Transverse colon (tissue), 3 donors: Measurements from ENCODE around the gene TRPM3.

Source experiments
- EP300 ChIP-seq: sonication (generic); formaldehyde crosslinking; IDR thresholded peaks from one replicate; pipeline ENCODE4 v1.6.1; 2017; ENCODE audit warnings: antibody characterized with exemption, low read depth
- TF ChIP-seq, protein P1 (sequence below), 5 experiments: fragments of 200-600 bp in 3 of 5; fragments of 450-650 bp in 2 of 5; sonication (generic) in 3 of 5; IDR thresholded peaks; 1 replicate in 2 of 5; 2 replicates in 3 of 5; pipeline ENCODE4 v1.5.1; 2016 to 2017; ENCODE audit warnings: antibody characterized with exemption in 5 of 5, inconsistent platforms in 3 of 5, mild to moderate bottlenecking in 2 of 5, moderate library complexity in 1 of 5

DNA sequence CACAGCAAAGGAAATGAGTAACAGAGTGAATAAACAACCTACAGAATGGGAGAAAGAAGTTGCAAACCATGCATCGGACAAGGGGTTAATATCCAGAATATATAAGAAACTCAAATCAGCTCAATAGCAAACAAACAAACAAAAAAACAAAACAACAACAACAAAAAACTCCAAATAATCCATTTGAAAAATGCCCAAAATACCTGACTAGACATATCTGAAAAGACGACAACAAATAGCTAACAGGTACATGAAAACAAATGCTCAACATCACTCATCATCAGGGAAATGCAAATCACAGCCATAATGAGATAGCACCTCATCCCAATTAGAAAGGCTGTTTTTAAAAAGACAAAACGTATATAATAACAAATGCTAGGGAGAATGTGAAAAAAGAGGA, 111.2 kb downstream of the TRPM3 start:
- TF ChIP-seq, protein P1, sequence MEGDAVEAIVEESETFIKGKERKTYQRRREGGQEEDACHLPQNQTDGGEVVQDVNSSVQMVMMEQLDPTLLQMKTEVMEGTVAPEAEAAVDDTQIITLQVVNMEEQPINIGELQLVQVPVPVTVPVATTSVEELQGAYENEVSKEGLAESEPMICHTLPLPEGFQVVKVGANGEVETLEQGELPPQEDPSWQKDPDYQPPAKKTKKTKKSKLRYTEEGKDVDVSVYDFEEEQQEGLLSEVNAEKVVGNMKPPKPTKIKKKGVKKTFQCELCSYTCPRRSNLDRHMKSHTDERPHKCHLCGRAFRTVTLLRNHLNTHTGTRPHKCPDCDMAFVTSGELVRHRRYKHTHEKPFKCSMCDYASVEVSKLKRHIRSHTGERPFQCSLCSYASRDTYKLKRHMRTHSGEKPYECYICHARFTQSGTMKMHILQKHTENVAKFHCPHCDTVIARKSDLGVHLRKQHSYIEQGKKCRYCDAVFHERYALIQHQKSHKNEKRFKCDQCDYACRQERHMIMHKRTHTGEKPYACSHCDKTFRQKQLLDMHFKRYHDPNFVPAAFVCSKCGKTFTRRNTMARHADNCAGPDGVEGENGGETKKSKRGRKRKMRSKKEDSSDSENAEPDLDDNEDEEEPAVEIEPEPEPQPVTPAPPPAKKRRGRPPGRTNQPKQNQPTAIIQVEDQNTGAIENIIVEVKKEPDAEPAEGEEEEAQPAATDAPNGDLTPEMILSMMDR (IDR thresholded peaks at IDR 0.05): no peak
- TF ChIP-seq EP300: no peak
